Endothelial cell of umbilical vein (primary cell): ENCODE data around the gene DSCAML1. TPM values are rescaled to one million over a fixed set of nuclear protein-coding genes. Genes with fewer than 3 reads are reported as not detected.

Source experiments
- BruUV-seq: library from RNA; stranded (reverse); fragments of 400-500 nt; replicated peaks from 2 replicates; lab custom pipeline; 2021; lab: Mats Ljungman, UMichigan
- CTCF ChIA-PET: fragments of 300-600, 350-600 bp; sonication (Branson Sonifier 250); formaldehyde crosslinking; loops from one replicate; lab custom pipeline; 2021; ENCODE audit warnings: antibody characterized with exemption, inconsistent platforms; lab: Charles Lee
- POLR2A ChIA-PET: fragments of 300-600, 350-600 bp; sonication (Branson Sonifier 250); formaldehyde crosslinking; loops from one replicate; lab custom pipeline; 2021; ENCODE audit warnings: antibody characterized with exemption, inconsistent platforms; lab: Charles Lee
- DNase-seq: peaks from one replicate; pipeline ENCODE4 v3.0.0-alpha.2; 2011; ENCODE audit warnings: low read depth, low spot score
- FAIRE-seq: peaks from 2 replicates; lab custom pipeline; 2011; peaks lifted over from hg19 to GRCh38; lab: Jason Lieb, UNC
- H2AFZ ChIP-seq: 2 replicates; pipeline ENCODE4 v1.6.0; 2012; ENCODE audit warnings: low read depth, low read length, control low read depth, inconsistent platforms
- H3K27ac ChIP-seq: 2 replicates; pipeline ENCODE4 v1.5.1; 2011; ENCODE audit warnings: low read depth, mild to moderate bottlenecking, control low read depth, low read length, moderate library complexity; ENCODE audit not compliant: insufficient read depth
- H3K27me3 ChIP-seq, 2 experiments: 2 replicates each; pipeline versions ENCODE4 v1.6.0 to v1.6.1; 2011; ENCODE audit warnings: low read length in 2 of 2, mixed read lengths in 1 of 2; ENCODE audit not compliant: control insufficient read depth in 2 of 2, insufficient read depth in 2 of 2
- H3K36me3 ChIP-seq, 2 experiments: 2 replicates in 1 of 2; 3 replicates in 1 of 2; pipeline ENCODE4 v1.5.1; 2011; ENCODE audit warnings: low read length in 2 of 2, mild to moderate bottlenecking in 1 of 2, moderate library complexity in 1 of 2; ENCODE audit not compliant: control insufficient read depth in 2 of 2, insufficient read depth in 2 of 2; ENCODE audit errors: extremely low read depth in 1 of 2
- H3K4me1 ChIP-seq: 3 replicates; pipeline ENCODE4 v1.5.1; 2011; ENCODE audit warnings: mild to moderate bottlenecking, low read length; ENCODE audit not compliant: control insufficient read depth, insufficient read depth; ENCODE audit errors: extremely low read depth
- H3K4me2 ChIP-seq: 2 replicates; pipeline ENCODE4 v1.6.1; 2011; ENCODE audit warnings: low read length, control low read depth, mixed read lengths; ENCODE audit not compliant: insufficient read depth
- H3K4me3 ChIP-seq, 3 experiments: fragments of 200-600 bp in 1 of 3; sonication (generic), shearing (Covaris generic) in 1 of 3; replicated peaks in 1 of 3; 2 replicates each; pipeline ENCODE4 v1.5.1; 2011 to 2016; ENCODE audit warnings: control low read depth in 3 of 3, low read length in 3 of 3, mild to moderate bottlenecking in 2 of 3, inconsistent platforms in 1 of 3, low read depth in 1 of 3, moderate library complexity in 1 of 3; ENCODE audit not compliant: insufficient read depth in 1 of 3
- H3K79me2 ChIP-seq: 2 replicates; pipeline ENCODE4 v1.6.0; 2012; ENCODE audit warnings: low read length, inconsistent platforms; ENCODE audit not compliant: control insufficient read depth, insufficient read depth
- H3K9ac ChIP-seq: replicated peaks from 2 replicates; pipeline ENCODE3; 2011; ENCODE audit warnings: low read length, control low read depth; ENCODE audit not compliant: insufficient read depth; ENCODE audit errors: extremely low read depth
- H3K9me1 ChIP-seq: replicated peaks from 3 replicates; pipeline ENCODE4 v1.6.0; 2011; ENCODE audit warnings: mild to moderate bottlenecking, low read length; ENCODE audit not compliant: control insufficient read depth, insufficient read depth; ENCODE audit errors: extremely low read depth
- H3K9me3 ChIP-seq: replicated peaks from 2 replicates; pipeline ENCODE4 v1.5.1; 2012; ENCODE audit warnings: low read length, inconsistent platforms; ENCODE audit not compliant: control insufficient read depth, insufficient read depth
- H4K20me1 ChIP-seq: replicated peaks from 2 replicates; pipeline ENCODE3; 2011; ENCODE audit warnings: mild to moderate bottlenecking, low read length; ENCODE audit not compliant: control insufficient read depth, insufficient read depth; ENCODE audit errors: extremely low read depth
- EZH2 ChIP-seq: IDR thresholded peaks from 2 replicates; pipeline ENCODE4 v1.6.1; 2012; ENCODE audit warnings: borderline replicate concordance, low read depth, mild to moderate bottlenecking, moderate library complexity, low read length, inconsistent platforms; ENCODE audit not compliant: severe bottlenecking
- FOS ChIP-seq: IDR thresholded peaks from 2 replicates; pipeline ENCODE4 v1.6.1; 2011; ENCODE audit warnings: mild to moderate bottlenecking, low read length, moderate library complexity, borderline replicate concordance; ENCODE audit not compliant: insufficient read depth
- GATA2 ChIP-seq: IDR thresholded peaks from 2 replicates; pipeline ENCODE4 v1.7.0; 2011; ENCODE audit warnings: low read depth, mild to moderate bottlenecking, moderate library complexity, mixed read lengths, low read length; ENCODE audit not compliant: insufficient read length, insufficient read depth
- JUN ChIP-seq: IDR thresholded peaks from 2 replicates; pipeline ENCODE4 v1.6.1; 2011; ENCODE audit warnings: borderline replicate concordance, low read depth; ENCODE audit not compliant: insufficient read length, insufficient read depth
- MYC ChIP-seq: IDR thresholded peaks from one replicate; pipeline ENCODE4 v1.6.1; 2011; ENCODE audit warnings: mild to moderate bottlenecking, low read depth, low read length
- POLR2A ChIP-seq: IDR thresholded peaks from 2 replicates; pipeline ENCODE4 v1.6.1; 2012; ENCODE audit warnings: low read depth, mild to moderate bottlenecking, control low read depth, low read length
- POLR2AphosphoS5 ChIP-seq: IDR thresholded peaks from 2 replicates; pipeline ENCODE4 v1.6.1; 2012; ENCODE audit warnings: low read depth, mild to moderate bottlenecking, control low read depth, low read length, moderate library complexity; ENCODE audit not compliant: insufficient read depth
- dilution Hi-C: fragments of 300-500 bp; cut with MboI; formaldehyde crosslinking; loops from one replicate; pipeline ENCODE4 v1.15.0; 2019; ENCODE audit warnings: low sequenced_read_pairs; ENCODE audit not compliant: extremely low pct_ligation_motif_present
- intact Hi-C: fragments of 100-400 bp; cut with micrococcal nuclease; formaldehyde crosslinking; loops from one replicate; pipeline ENCODE4 v1.10.0; 2022
- polyA plus RNA-seq, 4 experiments: library from polyadenylated mRNA; depleted of rRNA in 3 of 4; stranded (reverse) in 3 of 4; unstranded in 1 of 4; fragments of >200 nt; gene quantifications; 2 replicates each; pipeline versions ENCODE4 v1.2.1 to v1.2.3, GENCODE V29; 2011 to 2012; ENCODE audit warnings: missing spikeins in 1 of 4
- total RNA-seq: library from RNA; stranded (reverse); gene quantifications from 2 replicates; pipeline ENCODE4 v1.2.3, GENCODE V29; 2021
- TF ChIP-seq, protein P1 (sequence below): IDR thresholded peaks from 2 replicates; pipeline ENCODE4 v1.6.1; 2011; ENCODE audit not compliant: insufficient read depth, insufficient read length
- TF ChIP-seq, protein P2 (sequence below), 2 donors: IDR thresholded peaks; 1 replicate in 1 of 2; 2 replicates in 1 of 2; pipeline ENCODE4 v1.5.1; 2011; ENCODE audit warnings: low read length in 2 of 2, mild to moderate bottlenecking in 2 of 2, moderate library complexity in 2 of 2, control low read depth in 1 of 2, inconsistent platforms in 1 of 2, low read depth in 1 of 2; ENCODE audit not compliant: insufficient read depth in 1 of 2; ENCODE audit errors: extremely low read depth in 1 of 2

The DSCAML1 gene
- total and polyA plus RNA-seq, 2 donors (not counting 3 experiments of a cell fraction or from before 2014, with no cell fraction given), result not detected

GRCh38 chr11:117410861-117411710 lies 385.9 kb downstream of the DSCAML1 start:
- no peaks in the 10 kb centered on the region for H3K27me3 ChIP-seq
- CTCF ChIA-PET, result interaction anchor here (4.8 kb wide), 1 partner anchor 16 kb away, joined by 21 read pairs; no protein-coding TSS in a partner anchor
- dilution Hi-C loops, result no loop called here
- no peak overlapping the region for H2AFZ ChIP-seq
- H3K9ac ChIP-seq, result no peak overlapping the region
- H3K36me3 ChIP-seq, result peaks cover 7 to 18% of the 10 kb centered on the region in 2 experiments
- H3K79me2 ChIP-seq, result no peaks in the 10 kb centered on the region
- no peak for DNase-seq
- intact Hi-C loops, result no loop called here
- no peak overlapping the region for H3K27ac ChIP-seq
- no peaks in the 10 kb centered on the region for H3K9me1 ChIP-seq
- no peak overlapping the region for H3K4me2 ChIP-seq
- TF ChIP-seq EZH2 (no peak), POLR2A (no peak), JUN (no peak), FOS (no peak), MYC (no peak), POLR2AphosphoS5 (no peak), GATA2 (no peak)
- TF ChIP-seq, protein P1, sequence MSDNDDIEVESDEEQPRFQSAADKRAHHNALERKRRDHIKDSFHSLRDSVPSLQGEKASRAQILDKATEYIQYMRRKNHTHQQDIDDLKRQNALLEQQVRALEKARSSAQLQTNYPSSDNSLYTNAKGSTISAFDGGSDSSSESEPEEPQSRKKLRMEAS, result no peak
- TF ChIP-seq, protein P2, sequence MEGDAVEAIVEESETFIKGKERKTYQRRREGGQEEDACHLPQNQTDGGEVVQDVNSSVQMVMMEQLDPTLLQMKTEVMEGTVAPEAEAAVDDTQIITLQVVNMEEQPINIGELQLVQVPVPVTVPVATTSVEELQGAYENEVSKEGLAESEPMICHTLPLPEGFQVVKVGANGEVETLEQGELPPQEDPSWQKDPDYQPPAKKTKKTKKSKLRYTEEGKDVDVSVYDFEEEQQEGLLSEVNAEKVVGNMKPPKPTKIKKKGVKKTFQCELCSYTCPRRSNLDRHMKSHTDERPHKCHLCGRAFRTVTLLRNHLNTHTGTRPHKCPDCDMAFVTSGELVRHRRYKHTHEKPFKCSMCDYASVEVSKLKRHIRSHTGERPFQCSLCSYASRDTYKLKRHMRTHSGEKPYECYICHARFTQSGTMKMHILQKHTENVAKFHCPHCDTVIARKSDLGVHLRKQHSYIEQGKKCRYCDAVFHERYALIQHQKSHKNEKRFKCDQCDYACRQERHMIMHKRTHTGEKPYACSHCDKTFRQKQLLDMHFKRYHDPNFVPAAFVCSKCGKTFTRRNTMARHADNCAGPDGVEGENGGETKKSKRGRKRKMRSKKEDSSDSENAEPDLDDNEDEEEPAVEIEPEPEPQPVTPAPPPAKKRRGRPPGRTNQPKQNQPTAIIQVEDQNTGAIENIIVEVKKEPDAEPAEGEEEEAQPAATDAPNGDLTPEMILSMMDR (IDR thresholded peaks at IDR 0.05; ENCODE audit: extremely low read depth in 1 of 2, insufficient read depth in 1 of 2, low read depth in 1 of 2, low read length in 2 of 2), result no peak
- FAIRE-seq, result no peak
- BruUV-seq, result no TSS peak
- no peak overlapping the region for H3K4me3 ChIP-seq
- POLR2A ChIA-PET, result no interaction called here
- H3K4me1 ChIP-seq, result no peaks in the 10 kb centered on the region
- no peaks in the 10 kb centered on the region for H3K9me3 ChIP-seq
- H4K20me1 ChIP-seq, result no peaks in the 10 kb centered on the region
